Hepatocyte (in vitro differentiated cells): ENCODE measurements around the gene NME4. TPM values are rescaled to one million over a fixed set of nuclear protein-coding genes. Genes with fewer than 3 reads are reported as not detected.

Source experiments
- DNase-seq: peaks from one replicate; pipeline ENCODE4 v3.0.0-alpha.2; 2016; ENCODE audit warnings: low spot score
- H2AFZ ChIP-seq: fragments of 200-600 bp; sonication (generic); 2 replicates; pipeline ENCODE4 v1.6.0; 2016; ENCODE audit warnings: antibody characterized with exemption, mild to moderate bottlenecking
- H3K27ac ChIP-seq: fragments of 200-600 bp; sonication (generic); 2 replicates; pipeline ENCODE4 v1.5.1; 2016; ENCODE audit warnings: mild to moderate bottlenecking
- H3K27me3 ChIP-seq: fragments of 200-600 bp; sonication (generic); 2 replicates; pipeline ENCODE4 v1.6.1; 2016
- H3K36me3 ChIP-seq: fragments of 200-600 bp; sonication (generic); replicated peaks from 2 replicates; pipeline ENCODE4 v1.5.1; 2016; ENCODE audit warnings: low read depth; ENCODE audit not compliant: insufficient read depth
- H3K4me1 ChIP-seq: fragments of 200-600 bp; sonication (generic); 2 replicates; pipeline ENCODE4 v1.5.1; 2016; ENCODE audit warnings: mild to moderate bottlenecking, moderate library complexity; ENCODE audit not compliant: insufficient read depth
- H3K4me2 ChIP-seq: fragments of 200-600 bp; sonication (generic); 2 replicates; pipeline ENCODE4 v1.6.0; 2016
- H3K4me3 ChIP-seq: fragments of 200-600 bp; sonication (generic); 2 replicates; pipeline ENCODE4 v1.5.1; 2016; ENCODE audit warnings: mild to moderate bottlenecking
- H3K79me2 ChIP-seq: fragments of 200-600 bp; sonication (generic); 2 replicates; pipeline ENCODE4 v1.6.0; 2017; ENCODE audit warnings: mild to moderate bottlenecking
- H3K9me2 ChIP-seq: fragments of 200-600 bp; sonication (generic); replicated peaks from 2 replicates; pipeline ENCODE4 v1.6.0; 2017; ENCODE audit warnings: mild to moderate bottlenecking; ENCODE audit not compliant: insufficient read depth
- H3K9me3 ChIP-seq: fragments of 200-600 bp; sonication (generic); 2 replicates; pipeline ENCODE4 v1.5.1; 2016; ENCODE audit warnings: low read depth, mild to moderate bottlenecking
- H4K20me1 ChIP-seq: fragments of 200-600 bp; sonication (generic); 2 replicates; pipeline ENCODE4 v1.6.0; 2016; ENCODE audit warnings: mild to moderate bottlenecking; ENCODE audit not compliant: insufficient read depth, poor library complexity, severe bottlenecking
- CTCF ChIP-seq: fragments of 200-600 bp; sonication (generic); IDR thresholded peaks from 2 replicates; pipeline ENCODE4 v1.5.1; 2016; ENCODE audit warnings: antibody characterized with exemption, mild to moderate bottlenecking; ENCODE audit not compliant: poor library complexity
- EZH2 ChIP-seq: fragments of 200-600 bp; sonication (generic); IDR thresholded peaks from 2 replicates; pipeline ENCODE4 v1.6.1; 2016; ENCODE audit warnings: antibody characterized with exemption, mild to moderate bottlenecking, borderline replicate concordance
- EZH2phosphoT487 ChIP-seq: fragments of 200-600 bp; sonication (generic); IDR thresholded peaks from one replicate; pipeline ENCODE4 v1.6.1; 2018; ENCODE audit warnings: antibody characterized with exemption, mild to moderate bottlenecking, low read depth, moderate library complexity; ENCODE audit not compliant: unreplicated experiment, severe bottlenecking
- WGBS: methylation state at CpG from one replicate; pipeline ENCODE4 v1.1.6; 2016; ENCODE audit warnings: low lambda C conversion rate; ENCODE audit errors: missing lambda C conversion rate; 5-methylcytosine and 5-hydroxymethylcytosine counted together
- polyA plus RNA-seq: library from polyadenylated mRNA; unstranded; fragments of >200 nt; fragmentation: Nextera tagmentation; extraction: Ambion mirVana; gene quantifications from 2 replicates; pipeline ENCODE4 v1.2.1, GENCODE V29; 2016
- total RNA-seq: library from RNA; depleted of rRNA; stranded (reverse); fragments of >200 nt; gene quantifications from 2 replicates; pipeline ENCODE4 v1.2.3, GENCODE V29; 2014

NME4 gene
- total and polyA plus RNA-seq, 2 experiments from 2014 or later: 168 to 543 TPM

GRCh38 chr16:370979-371514, 26.0 kb upstream of the NME4 start:
- Histone ChIP-seq H3K27me3 (no peaks in the 10 kb centered on the region), H3K4me1 (peaks cover 4% of the 10 kb centered on the region), H3K27ac (peak overlapping the region; percentile 47), H3K9me2 (no peaks in the 10 kb centered on the region), H2AFZ (no peak overlapping the region), H3K9me3 (no peaks in the 10 kb centered on the region), H3K4me3 (no peak overlapping the region), H4K20me1 (no peaks in the 10 kb centered on the region), H3K79me2 (peaks cover 4% of the 10 kb centered on the region), H3K36me3 (no peaks in the 10 kb centered on the region), H3K4me2 (peak overlapping the region; percentile 67)
- no peak for DNase-seq
- no peak for TF ChIP-seq EZH2phosphoT487
- TF ChIP-seq EZH2: no peak
- no peak for TF ChIP-seq CTCF
- 57% methylated on average over 8 of the region's 10 CpGs for whole genome bisulfite sequencing

GRCh38 chr16:371515-372301, 25.3 kb upstream of the NME4 start:
- H4K20me1 ChIP-seq: no peaks in the 10 kb centered on the region
- no peak overlapping the region for H2AFZ ChIP-seq
- H3K4me1 ChIP-seq: peaks cover 4% of the 10 kb centered on the region
- peaks cover 4% of the 10 kb centered on the region for H3K79me2 ChIP-seq
- no peaks in the 10 kb centered on the region for H3K9me3 ChIP-seq
- DNase-seq: no peak
- no peaks in the 10 kb centered on the region for H3K27me3 ChIP-seq
- no peaks in the 10 kb centered on the region for H3K36me3 ChIP-seq
- 95% methylated on average over 31 of the region's 31 CpGs for WGBS
- no peak overlapping the region for H3K27ac ChIP-seq
- H3K9me2 ChIP-seq: no peaks in the 10 kb centered on the region
- no peak for TF ChIP-seq EZH2phosphoT487
- no peak for TF ChIP-seq EZH2
- TF ChIP-seq CTCF: no peak
- no peak overlapping the region for H3K4me2 ChIP-seq
- no peak overlapping the region for H3K4me3 ChIP-seq

- no peak overlapping the region for H3K4me3 ChIP-seq
- H3K4me1 ChIP-seq: peaks cover 4% of the 10 kb centered on the region
- no peak for DNase-seq
- H3K9me2 ChIP-seq: no peaks in the 10 kb centered on the region
- H3K27me3 ChIP-seq: no peaks in the 10 kb centered on the region
- WGBS: 96% methylated on average over 18 of the region's 19 CpGs
- H3K79me2 ChIP-seq: peaks cover 4% of the 10 kb centered on the region
- no peak overlapping the region for H3K4me2 ChIP-seq
- no peaks in the 10 kb centered on the region for H4K20me1 ChIP-seq
- no peaks in the 10 kb centered on the region for H3K36me3 ChIP-seq
- H3K9me3 ChIP-seq: no peaks in the 10 kb centered on the region
- TF ChIP-seq EZH2 (no peak), CTCF (no peak), EZH2phosphoT487 (no peak)
- H3K27ac ChIP-seq: no peak overlapping the region
- H2AFZ ChIP-seq: no peak overlapping the region
Measured at GRCh38 chr16:372302-372983, 24.6 kb upstream of the NME4 start.
